ENCODE data around the gene PLD1.

- TF ChIP-seq CTCF (IDR thresholded peaks at IDR 0.05) (no peak), POLR2A (IDR thresholded peaks at IDR 0.05) (no peak)
These were observed 244.7 kb downstream of the PLD1 start for GRCh38 chr3:171565481-171566058.

All from transverse colon (tissue), 3 donors.